Activated naive CD4-positive, alpha-beta T cell treated with anti-CD3 and anti-CD28 coated beads, Interleukin-2, amount 50 U/mL, for 24 hours (primary cell): ENCODE results near the gene SNAPIN.
"Not testable (repeated sequence)": the region's sequence is repeated elsewhere in the genome, so short reads cannot be mapped to it uniquely, and the experiment has no call there.

Experiments used
- H3K27ac Mint-ChIP-seq: one replicate; pipeline ENCODE4 v1.8.0; 2021; ENCODE audit warnings: mild to moderate bottlenecking, mixed read lengths
- H3K27me3 Mint-ChIP-seq: one replicate; pipeline ENCODE4 v1.8.0; 2021; ENCODE audit warnings: mixed read lengths
- H3K36me3 Mint-ChIP-seq: one replicate; pipeline ENCODE4 v1.8.0; 2021; ENCODE audit warnings: mixed read lengths
- H3K4me1 Mint-ChIP-seq: one replicate; pipeline ENCODE4 v1.8.0; 2021; ENCODE audit warnings: mixed read lengths
- H3K4me3 Mint-ChIP-seq: one replicate; pipeline ENCODE4 v1.8.0; 2021; ENCODE audit warnings: mild to moderate bottlenecking, mixed read lengths
- H3K9me3 Mint-ChIP-seq: one replicate; pipeline ENCODE4 v1.8.0; 2021; ENCODE audit warnings: mixed read lengths

SNAPIN gene

GRCh38 chr1:153633754-153634665, 24.5 kb upstream of the SNAPIN start, which contains the start of gene CHTOP:
CHTOP (plus strand) TSS chr1:153634066; CDS start chr1:153636589, 2,523 bp downstream.
- peaks cover 12% of the 10 kb centered on the region for H3K36me3 Mint-ChIP-seq
- no peaks in the 10 kb centered on the region for H3K9me3 Mint-ChIP-seq
- H3K4me1 Mint-ChIP-seq, result peaks cover 44% of the 10 kb centered on the region
- no peaks in the 10 kb centered on the region for H3K27me3 Mint-ChIP-seq
- peak within 1 kb of the TSS; percentile 91 for H3K4me3 Mint-ChIP-seq
- peak within 1 kb of the TSS; percentile 100 for H3K27ac Mint-ChIP-seq

GRCh38 chr1:153635872-153636271, 22.6 kb upstream of the SNAPIN start:
- peak overlapping the region; percentile 91 for H3K4me3 Mint-ChIP-seq
- H3K9me3 Mint-ChIP-seq, result no peaks in the 10 kb centered on the region
- peaks cover 12% of the 10 kb centered on the region for H3K36me3 Mint-ChIP-seq
- H3K4me1 Mint-ChIP-seq, result peaks cover 45% of the 10 kb centered on the region
- H3K27me3 Mint-ChIP-seq, result no peaks in the 10 kb centered on the region
- peak overlapping the region; percentile 41 for H3K27ac Mint-ChIP-seq

GRCh38 chr1:153636312-153636711, 22.2 kb upstream of the SNAPIN start:
- peak overlapping the region; percentile 95 for H3K27ac Mint-ChIP-seq
- no peaks in the 10 kb centered on the region for H3K27me3 Mint-ChIP-seq
- H3K36me3 Mint-ChIP-seq, result peaks cover 14% of the 10 kb centered on the region
- H3K9me3 Mint-ChIP-seq, result no peaks in the 10 kb centered on the region
- H3K4me3 Mint-ChIP-seq, result peak overlapping the region; percentile 91
- H3K4me1 Mint-ChIP-seq, result peaks cover 47% of the 10 kb centered on the region

- H3K9me3 Mint-ChIP-seq, result no peaks in the 10 kb centered on the region
- H3K36me3 Mint-ChIP-seq, result peaks cover 20% of the 10 kb centered on the region
- H3K27ac Mint-ChIP-seq, result no peak overlapping the region
- H3K27me3 Mint-ChIP-seq, result no peaks in the 10 kb centered on the region
- peaks cover 47% of the 10 kb centered on the region for H3K4me1 Mint-ChIP-seq
- no peak overlapping the region for H3K4me3 Mint-ChIP-seq
Measured at GRCh38 chr1:153638261-153638660, 20.2 kb upstream of the SNAPIN start.

GRCh38 chr1:153639280-153639679, 19.2 kb upstream of the SNAPIN start:
- H3K9me3 Mint-ChIP-seq, result no peaks in the 10 kb centered on the region
- peaks cover 53% of the 10 kb centered on the region for H3K4me1 Mint-ChIP-seq
- H3K27me3 Mint-ChIP-seq, result no peaks in the 10 kb centered on the region
- H3K27ac Mint-ChIP-seq, result no peak overlapping the region
- peaks cover 24% of the 10 kb centered on the region for H3K36me3 Mint-ChIP-seq
- H3K4me3 Mint-ChIP-seq, result no peak overlapping the region

GRCh38 chr1:153640213-153640612, 18.3 kb upstream of the SNAPIN start:
- H3K27ac Mint-ChIP-seq, result peak overlapping the region; percentile 62

GRCh38 chr1:153640861-153641260, 17.6 kb upstream of the SNAPIN start:
- H3K4me3 Mint-ChIP-seq, result peak overlapping the region; percentile 30
- peak overlapping the region; percentile 17 for H3K27ac Mint-ChIP-seq
- peaks cover 34% of the 10 kb centered on the region for H3K36me3 Mint-ChIP-seq
- no peaks in the 10 kb centered on the region for H3K27me3 Mint-ChIP-seq
- no peaks in the 10 kb centered on the region for H3K9me3 Mint-ChIP-seq
- H3K4me1 Mint-ChIP-seq, result peaks cover 65% of the 10 kb centered on the region

More at GRCh38 chr1:153640213-153640612, 18.3 kb upstream of the SNAPIN start:
- H3K4me3 Mint-ChIP-seq, H3K27me3 Mint-ChIP-seq, H3K9me3 Mint-ChIP-seq: not testable (repeated sequence)
- H3K4me1 Mint-ChIP-seq, result peaks cover 62% of the 10 kb centered on the region
- peaks cover 27% of the 10 kb centered on the region for H3K36me3 Mint-ChIP-seq

GRCh38 chr1:153642161-153642560, 16.3 kb upstream of the SNAPIN start:
- Mint-ChIP-seq H3K4me3 (no peak overlapping the region), H3K36me3 (peaks cover 36% of the 10 kb centered on the region), H3K27me3 (no peaks in the 10 kb centered on the region), H3K9me3 (no peaks in the 10 kb centered on the region), H3K27ac (no peak overlapping the region), H3K4me1 (peaks cover 65% of the 10 kb centered on the region)

- Mint-ChIP-seq H3K27me3 (no peaks in the 10 kb centered on the region), H3K4me3 (no peak overlapping the region), H3K27ac (peak overlapping the region; percentile 10), H3K9me3 (no peaks in the 10 kb centered on the region), H3K36me3 (peaks cover 35% of the 10 kb centered on the region), H3K4me1 (peaks cover 66% of the 10 kb centered on the region)
Measured at GRCh38 chr1:153643100-153643499, 15.4 kb upstream of the SNAPIN start.

- peak overlapping the region; percentile 80 for H3K27ac Mint-ChIP-seq
- H3K27me3 Mint-ChIP-seq, result no peaks in the 10 kb centered on the region
- no peaks in the 10 kb centered on the region for H3K9me3 Mint-ChIP-seq
- no peak overlapping the region for H3K4me3 Mint-ChIP-seq
- H3K4me1 Mint-ChIP-seq, result peaks cover 73% of the 10 kb centered on the region
- H3K36me3 Mint-ChIP-seq, result peaks cover 35% of the 10 kb centered on the region
Measured at GRCh38 chr1:153643816-153644215, 14.7 kb upstream of the SNAPIN start.

- no peaks in the 10 kb centered on the region for H3K9me3 Mint-ChIP-seq
- no peak overlapping the region for H3K4me3 Mint-ChIP-seq
- H3K4me1 Mint-ChIP-seq, result peaks cover 78% of the 10 kb centered on the region
- H3K36me3 Mint-ChIP-seq, result peaks cover 31% of the 10 kb centered on the region
- H3K27ac Mint-ChIP-seq, result peak overlapping the region; percentile 56
- H3K27me3 Mint-ChIP-seq, result no peaks in the 10 kb centered on the region
Measured at GRCh38 chr1:153646672-153647345, 11.7 kb upstream of the SNAPIN start.

- Mint-ChIP-seq H3K27ac (peak overlapping the region; percentile 56), H3K9me3 (no peaks in the 10 kb centered on the region), H3K4me3 (no peak overlapping the region), H3K27me3 (no peaks in the 10 kb centered on the region), H3K4me1 (peaks cover 74% of the 10 kb centered on the region), H3K36me3 (peaks cover 29% of the 10 kb centered on the region)
Measured at GRCh38 chr1:153647346-153647714, 11.2 kb upstream of the SNAPIN start.

GRCh38 chr1:153648000-153648643, 10.4 kb upstream of the SNAPIN start:
- H3K4me1 Mint-ChIP-seq, result peaks cover 70% of the 10 kb centered on the region
- no peaks in the 10 kb centered on the region for H3K9me3 Mint-ChIP-seq
- H3K27ac Mint-ChIP-seq, result peak overlapping the region; percentile 46
- H3K4me3 Mint-ChIP-seq, result no peak overlapping the region
- H3K27me3 Mint-ChIP-seq, result no peaks in the 10 kb centered on the region
- peaks cover 27% of the 10 kb centered on the region for H3K36me3 Mint-ChIP-seq

GRCh38 chr1:153649137-153649862, 9.2 kb upstream of the SNAPIN start:
- H3K9me3 Mint-ChIP-seq, result no peaks in the 10 kb centered on the region
- H3K36me3 Mint-ChIP-seq, result peaks cover 21% of the 10 kb centered on the region
- H3K4me3 Mint-ChIP-seq, result peak overlapping the region; percentile 59
- H3K4me1 Mint-ChIP-seq, result peaks cover 59% of the 10 kb centered on the region
- H3K27ac Mint-ChIP-seq, result peak overlapping the region; percentile 93
- H3K27me3 Mint-ChIP-seq, result no peaks in the 10 kb centered on the region

GRCh38 chr1:153649863-153650235, 8.7 kb upstream of the SNAPIN start:
- Mint-ChIP-seq H3K4me1 (peaks cover 53% of the 10 kb centered on the region), H3K4me3 (peak overlapping the region; percentile 59), H3K27me3 (no peaks in the 10 kb centered on the region), H3K36me3 (peaks cover 17% of the 10 kb centered on the region), H3K27ac (peak overlapping the region; percentile 93), H3K9me3 (no peaks in the 10 kb centered on the region)
